HEK293 (cell line): ENCODE results near the gene CCDC51.

Experiments used
- CTCF ChIA-PET: fragments of 350-600 bp; formaldehyde crosslinking; extraction: SDS; loops from one replicate; lab custom pipeline; 2021; ENCODE audit warnings: antibody characterized with exemption; lab: Yijun Ruan, JAX
- POLR2A ChIA-PET: fragments of 300-600 bp; formaldehyde crosslinking; extraction: SDS; loops from one replicate; lab custom pipeline; 2020; ENCODE audit warnings: antibody characterized with exemption, inconsistent platforms; lab: Yijun Ruan, JAX
- H3K27ac ChIP-seq: fragments of 200-500 bp; sonication (Bioruptor generic); 2 replicates; pipeline ENCODE4 v1.5.1; 2014; ENCODE audit warnings: low read depth, low read length, control low read depth, inconsistent platforms; ENCODE audit errors: extremely low read depth
- H3K36me3 ChIP-seq, 2 experiments: fragments of 200-500 bp in 1 of 2; sonication (Bioruptor generic) in 1 of 2; 1 replicate in 1 of 2; 2 replicates in 1 of 2; pipeline ENCODE4 v1.5.1; 2014 to 2017; ENCODE audit warnings: inconsistent platforms in 2 of 2, low read length in 2 of 2; ENCODE audit not compliant: control insufficient read depth in 2 of 2, insufficient read depth in 1 of 2
- H3K4me1 ChIP-seq: fragments of 200-500 bp; sonication (Bioruptor generic); 2 replicates; pipeline ENCODE4 v1.5.1; 2014; ENCODE audit warnings: mild to moderate bottlenecking, low read length, inconsistent platforms; ENCODE audit not compliant: control insufficient read depth, insufficient read depth
- H3K4me3 ChIP-seq: 2 replicates; pipeline ENCODE4 v1.5.1; 2011; ENCODE audit warnings: low read depth, mild to moderate bottlenecking, control low read depth, low read length, moderate library complexity
- H3K9me3 ChIP-seq: fragments of 200-500 bp; sonication (Bioruptor generic); 2 replicates; pipeline ENCODE4 v1.5.1; 2014; ENCODE audit warnings: low read depth, low read length, inconsistent platforms; ENCODE audit not compliant: control insufficient read depth, insufficient read depth
- HOXA7 ChIP-seq: sonication (generic); formaldehyde crosslinking; IDR thresholded peaks from 2 replicates; pipeline ENCODE4 v1.8.1; 2022; ENCODE audit warnings: missing genetic modification reagents, borderline replicate concordance
- ZFP37 ChIP-seq: fragments of 450-650 bp; formaldehyde crosslinking; IDR thresholded peaks from 2 replicates; pipeline ENCODE4 v1.5.1; 2016; ENCODE audit warnings: missing biosample characterization, missing genetic modification characterization
- ZNF2 ChIP-seq: fragments of 450-650 bp; formaldehyde crosslinking; IDR thresholded peaks from 2 replicates; pipeline ENCODE4 v1.5.1; 2016; ENCODE audit warnings: missing biosample characterization, missing genetic modification characterization
- ZNF266 ChIP-seq: fragments of 450-650 bp; formaldehyde crosslinking; IDR thresholded peaks from 2 replicates; pipeline ENCODE4 v1.5.1; 2016; ENCODE audit warnings: missing biosample characterization, missing genetic modification characterization, low read depth
- ZNF324 ChIP-seq: fragments of 450-650 bp; formaldehyde crosslinking; IDR thresholded peaks from 2 replicates; pipeline ENCODE4 v1.5.1; 2016; ENCODE audit warnings: missing biosample characterization, missing genetic modification characterization
- ZNF560 ChIP-seq: fragments of 450-650 bp; formaldehyde crosslinking; IDR thresholded peaks from 2 replicates; pipeline ENCODE4 v1.5.1; 2017; ENCODE audit warnings: missing biosample characterization, missing genetic modification characterization, borderline replicate concordance
- ZNF629 ChIP-seq: fragments of 450-650 bp; formaldehyde crosslinking; IDR thresholded peaks from 2 replicates; pipeline ENCODE4 v1.5.1; 2017; ENCODE audit warnings: missing biosample characterization, missing genetic modification characterization
- ZNF664 ChIP-seq: fragments of 450-650 bp; formaldehyde crosslinking; IDR thresholded peaks from 2 replicates; pipeline ENCODE4 v1.5.1; 2016; ENCODE audit warnings: missing biosample characterization, missing genetic modification characterization
- TF ChIP-seq, protein P1 (sequence below): fragments of 450-650 bp; formaldehyde crosslinking; IDR thresholded peaks from 2 replicates; pipeline ENCODE4 v1.5.1; 2016; ENCODE audit warnings: missing biosample characterization, missing genetic modification characterization
- TF ChIP-seq, protein P2 (sequence below): fragments of 450-650 bp; formaldehyde crosslinking; IDR thresholded peaks from 2 replicates; pipeline ENCODE4 v1.5.1; 2016; ENCODE audit warnings: missing biosample characterization, missing genetic modification characterization
- TF ChIP-seq, protein P3 (sequence below): fragments of 450-650 bp; formaldehyde crosslinking; optimal IDR thresholded peaks from 2 replicates; pipeline ENCODE3; 2016; ENCODE audit warnings: missing biosample characterization, mild to moderate bottlenecking, missing genetic modification characterization
- TF ChIP-seq, protein P4 (sequence below): fragments of 450-650 bp; formaldehyde crosslinking; IDR thresholded peaks from 2 replicates; pipeline ENCODE4 v1.5.1; 2016; ENCODE audit warnings: missing biosample characterization, missing genetic modification characterization, low read depth
- TF ChIP-seq, protein P5 (sequence below): fragments of 450-650 bp; formaldehyde crosslinking; IDR thresholded peaks from 2 replicates; pipeline ENCODE4 v1.5.1; 2017; ENCODE audit warnings: missing biosample characterization, missing genetic modification characterization
- TF ChIP-seq, protein P6 (sequence below): fragments of 450-650 bp; formaldehyde crosslinking; IDR thresholded peaks from 2 replicates; pipeline ENCODE4 v1.5.1; 2016; ENCODE audit warnings: missing biosample characterization, missing genetic modification characterization, borderline replicate concordance
- TF ChIP-seq, protein P7 (sequence below): sonication (generic); formaldehyde crosslinking; IDR thresholded peaks from 2 replicates; pipeline ENCODE4 v1.8.1; 2022; ENCODE audit warnings: mild to moderate bottlenecking, moderate library complexity, missing genetic modification reagents

CCDC51 gene

DNA sequence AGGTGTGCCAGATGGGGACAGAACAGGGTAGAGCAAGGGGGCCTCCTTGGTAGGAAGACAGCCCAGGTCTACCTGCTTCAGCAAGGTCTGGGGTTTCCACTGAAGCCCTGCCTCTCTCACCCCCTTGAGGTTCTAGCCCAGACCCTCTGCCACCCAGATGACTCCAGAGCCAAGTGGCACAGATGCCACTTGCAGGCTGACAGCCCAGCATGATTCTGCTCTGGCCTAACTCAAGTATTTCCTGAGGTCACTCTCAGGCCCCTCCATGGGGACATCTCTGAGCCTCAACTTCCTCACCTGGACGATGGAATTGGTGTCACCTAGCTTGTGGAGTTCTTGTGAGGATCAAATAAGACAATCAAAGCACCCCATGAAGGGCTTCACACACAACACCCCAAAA is 33.9 kb downstream of the CCDC51 start:
- POLR2A ChIA-PET: no interaction called here
- no peaks in the 10 kb centered on the region for H3K9me3 ChIP-seq
- TF ChIP-seq, protein P1, sequence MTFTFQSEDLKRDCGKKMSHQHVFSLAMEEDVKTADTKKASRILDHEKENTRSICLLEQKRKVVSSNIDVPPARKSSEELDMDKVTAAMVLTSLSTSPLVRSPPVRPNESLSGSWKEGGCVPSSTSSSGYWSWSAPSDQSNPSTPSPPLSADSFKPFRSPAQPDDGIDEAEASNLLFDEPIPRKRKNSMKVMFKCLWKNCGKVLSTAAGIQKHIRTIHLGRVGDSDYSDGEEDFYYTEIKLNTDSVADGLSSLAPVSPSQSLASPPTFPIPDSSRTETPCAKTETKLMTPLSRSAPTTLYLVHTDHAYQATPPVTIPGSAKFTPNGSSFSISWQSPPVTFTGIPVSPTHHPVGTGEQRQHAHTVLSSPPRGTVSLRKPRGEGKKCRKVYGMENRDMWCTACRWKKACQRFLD (tag by site-specific recombination): no peak
- TF ChIP-seq, all 188 proteins: peak for 0
- Histone ChIP-seq H3K27ac (no peak overlapping the region), H3K4me1 (no peaks in the 10 kb centered on the region), H3K36me3 (peaks cover 0 to 58% of the 10 kb centered on the region in 2 experiments; a peak in 1 of 3 replicates), H3K4me3 (no peak overlapping the region)
- CTCF ChIA-PET: interaction anchor here (0.5 to 1.2 kb wide), 4 partner anchors 10 to 211 kb away, joined by 3 read pairs; no protein-coding TSS in a partner anchor

DNA sequence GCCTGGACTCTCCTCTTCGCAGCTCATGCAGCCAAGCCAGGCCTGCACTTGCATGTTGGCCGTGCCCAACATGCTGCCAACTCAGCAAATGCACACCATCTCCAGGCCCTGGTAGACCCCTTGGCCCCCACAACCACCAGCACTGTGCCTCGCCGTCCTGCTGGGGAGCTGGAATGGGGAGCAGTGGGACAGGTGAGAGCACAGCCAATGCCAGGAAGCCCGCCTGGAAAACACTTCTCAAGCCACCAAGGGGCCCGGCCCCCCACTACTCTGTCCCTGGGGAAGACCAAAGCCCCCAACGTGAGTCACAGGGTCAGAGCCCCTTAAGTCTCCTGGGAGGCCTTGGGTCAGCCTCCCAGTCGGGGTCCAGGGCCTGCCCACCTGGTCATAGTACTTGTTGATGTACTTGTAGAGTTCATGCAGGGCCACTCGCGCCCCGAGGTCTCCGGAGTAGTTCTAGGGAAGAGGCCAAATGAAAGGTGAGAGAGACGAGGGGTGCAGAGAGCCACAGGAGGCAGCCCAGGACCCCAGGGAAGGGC is 34.5 kb downstream of the CCDC51 start:
- Histone ChIP-seq H3K4me1 (no peaks in the 10 kb centered on the region), H3K9me3 (no peaks in the 10 kb centered on the region), H3K36me3 (peaks cover 0 to 53% of the 10 kb centered on the region in 2 experiments; a peak in 1 of 3 replicates), H3K27ac (no peak overlapping the region)
- POLR2A ChIA-PET: no interaction called here
- CTCF ChIA-PET: interaction anchor here (0.8 to 1.2 kb wide), 2 partner anchors 31 to 161 kb away, joined by 3 read pairs; no protein-coding TSS in a partner anchor
- TF ChIP-seq ZNF324 (tag by site-specific recombination) (no peak), HOXA7 (CRISPR knock-in tag) (no peak), ZFP37 (tag by site-specific recombination) (no peak), ZNF629 (no peak), ZNF664 (tag by site-specific recombination) (no peak), ZNF266 (tag by site-specific recombination) (no peak), ZNF560 (no peak), ZNF2 (tag by site-specific recombination) (no peak)
- TF ChIP-seq, protein P2, sequence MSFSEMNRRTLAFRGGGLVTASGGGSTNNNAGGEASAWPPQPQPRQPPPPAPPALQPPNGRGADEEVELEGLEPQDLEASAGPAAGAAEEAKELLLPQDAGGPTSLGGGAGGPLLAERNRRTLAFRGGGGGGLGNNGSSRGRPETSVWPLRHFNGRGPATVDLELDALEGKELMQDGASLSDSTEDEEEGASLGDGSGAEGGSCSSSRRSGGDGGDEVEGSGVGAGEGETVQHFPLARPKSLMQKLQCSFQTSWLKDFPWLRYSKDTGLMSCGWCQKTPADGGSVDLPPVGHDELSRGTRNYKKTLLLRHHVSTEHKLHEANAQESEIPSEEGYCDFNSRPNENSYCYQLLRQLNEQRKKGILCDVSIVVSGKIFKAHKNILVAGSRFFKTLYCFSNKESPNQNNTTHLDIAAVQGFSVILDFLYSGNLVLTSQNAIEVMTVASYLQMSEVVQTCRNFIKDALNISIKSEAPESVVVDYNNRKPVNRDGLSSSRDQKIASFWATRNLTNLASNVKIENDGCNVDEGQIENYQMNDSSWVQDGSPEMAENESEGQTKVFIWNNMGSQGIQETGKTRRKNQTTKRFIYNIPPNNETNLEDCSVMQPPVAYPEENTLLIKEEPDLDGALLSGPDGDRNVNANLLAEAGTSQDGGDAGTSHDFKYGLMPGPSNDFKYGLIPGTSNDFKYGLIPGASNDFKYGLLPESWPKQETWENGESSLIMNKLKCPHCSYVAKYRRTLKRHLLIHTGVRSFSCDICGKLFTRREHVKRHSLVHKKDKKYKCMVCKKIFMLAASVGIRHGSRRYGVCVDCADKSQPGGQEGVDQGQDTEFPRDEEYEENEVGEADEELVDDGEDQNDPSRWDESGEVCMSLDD: no peak
- TF ChIP-seq, protein P3, sequence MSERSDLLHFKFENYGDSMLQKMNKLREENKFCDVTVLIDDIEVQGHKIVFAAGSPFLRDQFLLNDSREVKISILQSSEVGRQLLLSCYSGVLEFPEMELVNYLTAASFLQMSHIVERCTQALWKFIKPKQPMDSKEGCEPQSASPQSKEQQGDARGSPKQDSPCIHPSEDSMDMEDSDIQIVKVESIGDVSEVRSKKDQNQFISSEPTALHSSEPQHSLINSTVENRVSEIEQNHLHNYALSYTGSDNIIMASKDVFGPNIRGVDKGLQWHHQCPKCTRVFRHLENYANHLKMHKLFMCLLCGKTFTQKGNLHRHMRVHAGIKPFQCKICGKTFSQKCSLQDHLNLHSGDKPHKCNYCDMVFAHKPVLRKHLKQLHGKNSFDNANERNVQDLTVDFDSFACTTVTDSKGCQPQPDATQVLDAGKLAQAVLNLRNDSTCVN (tag by site-specific recombination): no peak
- TF ChIP-seq, protein P4, sequence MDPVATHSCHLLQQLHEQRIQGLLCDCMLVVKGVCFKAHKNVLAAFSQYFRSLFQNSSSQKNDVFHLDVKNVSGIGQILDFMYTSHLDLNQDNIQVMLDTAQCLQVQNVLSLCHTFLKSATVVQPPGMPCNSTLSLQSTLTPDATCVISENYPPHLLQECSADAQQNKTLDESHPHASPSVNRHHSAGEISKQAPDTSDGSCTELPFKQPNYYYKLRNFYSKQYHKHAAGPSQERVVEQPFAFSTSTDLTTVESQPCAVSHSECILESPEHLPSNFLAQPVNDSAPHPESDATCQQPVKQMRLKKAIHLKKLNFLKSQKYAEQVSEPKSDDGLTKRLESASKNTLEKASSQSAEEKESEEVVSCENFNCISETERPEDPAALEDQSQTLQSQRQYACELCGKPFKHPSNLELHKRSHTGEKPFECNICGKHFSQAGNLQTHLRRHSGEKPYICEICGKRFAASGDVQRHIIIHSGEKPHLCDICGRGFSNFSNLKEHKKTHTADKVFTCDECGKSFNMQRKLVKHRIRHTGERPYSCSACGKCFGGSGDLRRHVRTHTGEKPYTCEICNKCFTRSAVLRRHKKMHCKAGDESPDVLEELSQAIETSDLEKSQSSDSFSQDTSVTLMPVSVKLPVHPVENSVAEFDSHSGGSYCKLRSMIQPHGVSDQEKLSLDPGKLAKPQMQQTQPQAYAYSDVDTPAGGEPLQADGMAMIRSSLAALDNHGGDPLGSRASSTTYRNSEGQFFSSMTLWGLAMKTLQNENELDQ: no peak
- TF ChIP-seq, protein P5, sequence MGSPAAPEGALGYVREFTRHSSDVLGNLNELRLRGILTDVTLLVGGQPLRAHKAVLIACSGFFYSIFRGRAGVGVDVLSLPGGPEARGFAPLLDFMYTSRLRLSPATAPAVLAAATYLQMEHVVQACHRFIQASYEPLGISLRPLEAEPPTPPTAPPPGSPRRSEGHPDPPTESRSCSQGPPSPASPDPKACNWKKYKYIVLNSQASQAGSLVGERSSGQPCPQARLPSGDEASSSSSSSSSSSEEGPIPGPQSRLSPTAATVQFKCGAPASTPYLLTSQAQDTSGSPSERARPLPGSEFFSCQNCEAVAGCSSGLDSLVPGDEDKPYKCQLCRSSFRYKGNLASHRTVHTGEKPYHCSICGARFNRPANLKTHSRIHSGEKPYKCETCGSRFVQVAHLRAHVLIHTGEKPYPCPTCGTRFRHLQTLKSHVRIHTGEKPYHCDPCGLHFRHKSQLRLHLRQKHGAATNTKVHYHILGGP (tag by site-specific recombination): no peak
- TF ChIP-seq, protein P6, sequence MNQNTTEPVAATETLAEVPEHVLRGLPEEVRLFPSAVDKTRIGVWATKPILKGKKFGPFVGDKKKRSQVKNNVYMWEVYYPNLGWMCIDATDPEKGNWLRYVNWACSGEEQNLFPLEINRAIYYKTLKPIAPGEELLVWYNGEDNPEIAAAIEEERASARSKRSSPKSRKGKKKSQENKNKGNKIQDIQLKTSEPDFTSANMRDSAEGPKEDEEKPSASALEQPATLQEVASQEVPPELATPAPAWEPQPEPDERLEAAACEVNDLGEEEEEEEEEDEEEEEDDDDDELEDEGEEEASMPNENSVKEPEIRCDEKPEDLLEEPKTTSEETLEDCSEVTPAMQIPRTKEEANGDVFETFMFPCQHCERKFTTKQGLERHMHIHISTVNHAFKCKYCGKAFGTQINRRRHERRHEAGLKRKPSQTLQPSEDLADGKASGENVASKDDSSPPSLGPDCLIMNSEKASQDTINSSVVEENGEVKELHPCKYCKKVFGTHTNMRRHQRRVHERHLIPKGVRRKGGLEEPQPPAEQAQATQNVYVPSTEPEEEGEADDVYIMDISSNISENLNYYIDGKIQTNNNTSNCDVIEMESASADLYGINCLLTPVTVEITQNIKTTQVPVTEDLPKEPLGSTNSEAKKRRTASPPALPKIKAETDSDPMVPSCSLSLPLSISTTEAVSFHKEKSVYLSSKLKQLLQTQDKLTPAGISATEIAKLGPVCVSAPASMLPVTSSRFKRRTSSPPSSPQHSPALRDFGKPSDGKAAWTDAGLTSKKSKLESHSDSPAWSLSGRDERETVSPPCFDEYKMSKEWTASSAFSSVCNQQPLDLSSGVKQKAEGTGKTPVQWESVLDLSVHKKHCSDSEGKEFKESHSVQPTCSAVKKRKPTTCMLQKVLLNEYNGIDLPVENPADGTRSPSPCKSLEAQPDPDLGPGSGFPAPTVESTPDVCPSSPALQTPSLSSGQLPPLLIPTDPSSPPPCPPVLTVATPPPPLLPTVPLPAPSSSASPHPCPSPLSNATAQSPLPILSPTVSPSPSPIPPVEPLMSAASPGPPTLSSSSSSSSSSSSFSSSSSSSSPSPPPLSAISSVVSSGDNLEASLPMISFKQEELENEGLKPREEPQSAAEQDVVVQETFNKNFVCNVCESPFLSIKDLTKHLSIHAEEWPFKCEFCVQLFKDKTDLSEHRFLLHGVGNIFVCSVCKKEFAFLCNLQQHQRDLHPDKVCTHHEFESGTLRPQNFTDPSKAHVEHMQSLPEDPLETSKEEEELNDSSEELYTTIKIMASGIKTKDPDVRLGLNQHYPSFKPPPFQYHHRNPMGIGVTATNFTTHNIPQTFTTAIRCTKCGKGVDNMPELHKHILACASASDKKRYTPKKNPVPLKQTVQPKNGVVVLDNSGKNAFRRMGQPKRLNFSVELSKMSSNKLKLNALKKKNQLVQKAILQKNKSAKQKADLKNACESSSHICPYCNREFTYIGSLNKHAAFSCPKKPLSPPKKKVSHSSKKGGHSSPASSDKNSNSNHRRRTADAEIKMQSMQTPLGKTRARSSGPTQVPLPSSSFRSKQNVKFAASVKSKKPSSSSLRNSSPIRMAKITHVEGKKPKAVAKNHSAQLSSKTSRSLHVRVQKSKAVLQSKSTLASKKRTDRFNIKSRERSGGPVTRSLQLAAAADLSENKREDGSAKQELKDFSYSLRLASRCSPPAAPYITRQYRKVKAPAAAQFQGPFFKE (tag by site-specific recombination): no peak
- TF ChIP-seq, protein P7, sequence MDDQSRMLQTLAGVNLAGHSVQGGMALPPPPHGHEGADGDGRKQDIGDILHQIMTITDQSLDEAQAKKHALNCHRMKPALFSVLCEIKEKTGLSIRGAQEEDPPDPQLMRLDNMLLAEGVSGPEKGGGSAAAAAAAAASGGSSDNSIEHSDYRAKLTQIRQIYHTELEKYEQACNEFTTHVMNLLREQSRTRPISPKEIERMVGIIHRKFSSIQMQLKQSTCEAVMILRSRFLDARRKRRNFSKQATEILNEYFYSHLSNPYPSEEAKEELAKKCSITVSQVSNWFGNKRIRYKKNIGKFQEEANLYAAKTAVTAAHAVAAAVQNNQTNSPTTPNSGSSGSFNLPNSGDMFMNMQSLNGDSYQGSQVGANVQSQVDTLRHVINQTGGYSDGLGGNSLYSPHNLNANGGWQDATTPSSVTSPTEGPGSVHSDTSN (CRISPR knock-in tag): no peak
- TF ChIP-seq, all 188 proteins: peak for 0
- H3K4me3 ChIP-seq: no peak overlapping the region
